Fibroblast of mammary gland (primary cell): ENCODE data around the gene TBCB.

Source experiments
- DNase-seq: peaks from one replicate; pipeline ENCODE4 v3.0.0-alpha.2; 2010; ENCODE audit warnings: low read depth
- H3K4me3 ChIP-seq: 2 replicates; pipeline ENCODE4 v1.5.1; 2011; ENCODE audit warnings: low read depth, mild to moderate bottlenecking, low read length, moderate library complexity; ENCODE audit not compliant: control insufficient read depth
- TF ChIP-seq, protein P1 (sequence below): conservative IDR thresholded peaks from 2 replicates; pipeline ENCODE4 v1.5.1; 2011; ENCODE audit warnings: low read depth, low read length, inconsistent platforms; ENCODE audit not compliant: control insufficient read depth, insufficient read depth

The TBCB gene

DNA sequence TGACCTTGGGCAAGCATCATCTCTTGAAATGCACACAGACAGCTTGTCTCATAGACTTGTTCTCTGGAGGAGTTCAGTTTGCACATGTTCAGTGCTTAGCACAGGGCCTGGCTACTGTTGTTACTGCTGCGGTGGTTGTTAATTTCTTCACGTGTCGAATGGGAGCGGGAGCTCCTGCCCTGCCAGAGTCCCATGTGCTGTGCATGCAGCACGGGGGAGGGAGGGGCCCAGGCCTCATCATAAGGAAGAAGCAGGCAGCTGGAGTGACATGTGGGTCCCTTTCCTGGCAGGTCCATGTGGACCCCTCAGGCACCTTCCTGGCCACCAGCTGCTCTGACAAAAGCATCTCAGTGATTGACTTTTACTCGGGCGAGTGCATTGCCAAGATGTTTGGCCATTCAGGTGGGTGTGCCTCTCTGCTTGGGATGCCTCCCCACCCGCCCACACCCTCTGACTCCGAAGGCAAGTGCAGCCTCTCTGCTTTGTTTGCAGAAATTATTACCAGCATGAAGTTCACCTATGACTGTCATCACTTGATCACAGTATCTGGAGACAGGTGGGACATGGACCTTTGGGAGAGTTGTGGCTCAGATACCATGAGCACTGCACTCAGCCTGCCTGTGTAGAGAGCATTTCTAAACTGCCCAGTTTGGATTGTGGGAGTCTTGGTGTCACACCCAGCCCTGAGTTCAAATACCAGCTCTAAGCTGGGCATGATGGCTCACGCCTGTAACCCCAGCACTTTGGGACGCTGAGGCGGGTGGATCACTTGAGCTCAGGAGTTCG, 24.2 kb upstream of the TBCB start:
- TF ChIP-seq, protein P1, sequence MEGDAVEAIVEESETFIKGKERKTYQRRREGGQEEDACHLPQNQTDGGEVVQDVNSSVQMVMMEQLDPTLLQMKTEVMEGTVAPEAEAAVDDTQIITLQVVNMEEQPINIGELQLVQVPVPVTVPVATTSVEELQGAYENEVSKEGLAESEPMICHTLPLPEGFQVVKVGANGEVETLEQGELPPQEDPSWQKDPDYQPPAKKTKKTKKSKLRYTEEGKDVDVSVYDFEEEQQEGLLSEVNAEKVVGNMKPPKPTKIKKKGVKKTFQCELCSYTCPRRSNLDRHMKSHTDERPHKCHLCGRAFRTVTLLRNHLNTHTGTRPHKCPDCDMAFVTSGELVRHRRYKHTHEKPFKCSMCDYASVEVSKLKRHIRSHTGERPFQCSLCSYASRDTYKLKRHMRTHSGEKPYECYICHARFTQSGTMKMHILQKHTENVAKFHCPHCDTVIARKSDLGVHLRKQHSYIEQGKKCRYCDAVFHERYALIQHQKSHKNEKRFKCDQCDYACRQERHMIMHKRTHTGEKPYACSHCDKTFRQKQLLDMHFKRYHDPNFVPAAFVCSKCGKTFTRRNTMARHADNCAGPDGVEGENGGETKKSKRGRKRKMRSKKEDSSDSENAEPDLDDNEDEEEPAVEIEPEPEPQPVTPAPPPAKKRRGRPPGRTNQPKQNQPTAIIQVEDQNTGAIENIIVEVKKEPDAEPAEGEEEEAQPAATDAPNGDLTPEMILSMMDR: no peak
- H3K4me3 ChIP-seq: no peak overlapping the region
- DNase-seq: no peak

DNA sequence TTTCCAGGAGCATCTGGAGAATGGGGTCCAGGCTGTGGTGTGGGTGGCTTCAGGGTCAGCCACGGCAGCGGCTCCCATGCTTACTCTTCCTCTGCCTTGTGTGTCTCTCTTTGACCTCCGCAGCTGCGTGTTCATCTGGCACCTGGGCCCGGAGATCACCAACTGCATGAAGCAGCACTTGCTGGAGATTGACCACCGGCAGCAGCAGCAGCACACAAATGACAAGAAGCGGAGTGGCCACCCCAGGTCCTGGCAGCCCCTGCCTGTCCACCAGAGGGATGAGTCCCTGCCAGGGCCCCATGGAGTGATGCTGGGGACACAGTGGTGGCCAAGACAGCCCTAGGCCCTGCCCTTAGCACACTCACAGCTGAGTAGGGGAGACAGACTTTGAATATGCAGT, 22.7 kb upstream of the TBCB start:
- no peak for DNase-seq
- TF ChIP-seq, protein P1: no peak
- H3K4me3 ChIP-seq: no peak overlapping the region

GRCh38 chr19:36093146-36093662, 22.1 kb upstream of the TBCB start:
- peak; percentile 17 for DNase-seq
- H3K4me3 ChIP-seq: no peak overlapping the region
- TF ChIP-seq, protein P1: no peak

DNA sequence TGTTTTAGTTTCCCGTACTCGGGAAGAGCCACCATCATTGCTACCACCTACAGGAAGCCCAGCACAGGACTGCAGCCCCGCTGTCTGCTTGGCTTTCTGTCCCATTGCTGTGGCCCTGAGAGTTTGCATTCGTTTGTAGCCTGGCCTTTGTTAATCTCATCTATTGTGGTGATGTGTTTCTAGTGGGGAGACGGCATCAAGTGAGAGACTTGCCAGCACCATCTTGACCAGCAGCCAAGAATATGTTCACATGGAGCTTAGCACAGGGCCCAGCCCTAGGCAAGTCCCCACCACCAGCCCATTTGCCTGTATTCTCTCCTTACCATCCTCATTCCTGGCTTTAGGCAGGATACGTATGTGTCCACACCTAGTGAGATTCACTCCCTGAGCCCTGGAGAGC, 21.6 kb upstream of the TBCB start:
- no peak overlapping the region for H3K4me3 ChIP-seq
- no peak for DNase-seq
- TF ChIP-seq, protein P1: no peak

DNA sequence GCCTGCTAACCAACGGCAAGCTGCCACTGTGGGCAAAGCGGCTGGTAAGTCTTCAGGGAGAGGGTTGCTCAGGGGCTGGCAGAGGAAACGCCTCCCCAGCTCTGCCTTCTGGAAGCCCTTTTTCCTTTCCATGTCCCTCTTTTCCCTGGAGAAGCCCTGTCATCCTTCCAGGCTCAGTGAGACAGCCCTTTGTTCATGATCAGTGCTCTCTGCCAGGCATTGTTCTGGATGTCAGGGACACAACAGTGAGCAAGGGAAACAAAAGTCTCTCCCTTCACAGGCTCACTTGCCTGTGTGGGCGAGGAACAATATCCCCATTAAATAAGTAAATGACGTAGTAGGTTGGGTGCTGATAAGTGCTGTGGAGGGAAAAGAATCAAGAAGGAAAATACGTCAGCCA, 18.2 kb upstream of the TBCB start:
- no peak overlapping the region for H3K4me3 ChIP-seq
- TF ChIP-seq, protein P1: no peak
- DNase-seq: no peak

- H3K4me3 ChIP-seq: no peak overlapping the region
- TF ChIP-seq, protein P1: no peak
- DNase-seq: no peak
Measured at GRCh38 chr19:36099166-36099785, 16.0 kb upstream of the TBCB start.

- H3K4me3 ChIP-seq: no peak overlapping the region
- no peak for DNase-seq
- TF ChIP-seq, protein P1: no peak
Measured at GRCh38 chr19:36100476-36100875, 14.8 kb upstream of the TBCB start.
